AG10803 (cell line): ENCODE results near the gene LRRC19.

Experiments
- DNase-seq: peaks from one replicate; pipeline ENCODE4 v3.0.0; 2010; ENCODE audit warnings: low read depth
- H3K4me3 ChIP-seq: 2 replicates; pipeline ENCODE4 v1.5.1; 2011; ENCODE audit warnings: mild to moderate bottlenecking, low read length, control low read depth
- CTCF ChIP-seq: conservative IDR thresholded peaks from 2 replicates; pipeline ENCODE4 v1.5.1; 2011; ENCODE audit warnings: mild to moderate bottlenecking, low read length, control low read depth, inconsistent platforms

Gene LRRC19

GRCh38 chr9:26947736-26948135, 57.7 kb downstream of the LRRC19 start:
- DNase-seq = no peak
- peak overlapping the region; percentile 95 for H3K4me3 ChIP-seq
- no peak for TF ChIP-seq CTCF

- TF ChIP-seq CTCF = no peak
These were observed 58.4 kb downstream of the LRRC19 start, which contains the start of gene PLAA for GRCh38 chr9:26946753-26947727. TSS of gene PLAA (minus strand) at chr9:26947242. CDS start at chr9:26947045, 197 bp downstream.

GRCh38 chr9:26945591-26945990, 59.9 kb downstream of the LRRC19 start:
- H3K4me3 ChIP-seq = peak overlapping the region; percentile 95
- DNase-seq = no peak
- TF ChIP-seq CTCF = no peak

More at GRCh38 chr9:26946753-26947727, 58.4 kb downstream of the LRRC19 start, which contains the start of gene PLAA:
- H3K4me3 ChIP-seq = peak within 1 kb of the TSS; percentile 95
- DNase-seq = peak; percentile 85
